Amniotic epithelial cell (primary cell): ENCODE measurements around the gene CHST13.

ENCODE experiments used
- DNase-seq: peaks from one replicate; pipeline ENCODE4 v3.0.0-alpha.2; 2010; ENCODE audit warnings: low read depth

CHST13 gene

GRCh38 chr3:126540951-126541627, 17.1 kb downstream of the CHST13 start:
- DNase-seq = no peak

GRCh38 chr3:126541628-126542339, 17.8 kb downstream of the CHST13 start:
- no peak for DNase-seq

- no peak for DNase-seq
Observed at GRCh38 chr3:126542340-126543241, 18.6 kb downstream of the CHST13 start.

DNA sequence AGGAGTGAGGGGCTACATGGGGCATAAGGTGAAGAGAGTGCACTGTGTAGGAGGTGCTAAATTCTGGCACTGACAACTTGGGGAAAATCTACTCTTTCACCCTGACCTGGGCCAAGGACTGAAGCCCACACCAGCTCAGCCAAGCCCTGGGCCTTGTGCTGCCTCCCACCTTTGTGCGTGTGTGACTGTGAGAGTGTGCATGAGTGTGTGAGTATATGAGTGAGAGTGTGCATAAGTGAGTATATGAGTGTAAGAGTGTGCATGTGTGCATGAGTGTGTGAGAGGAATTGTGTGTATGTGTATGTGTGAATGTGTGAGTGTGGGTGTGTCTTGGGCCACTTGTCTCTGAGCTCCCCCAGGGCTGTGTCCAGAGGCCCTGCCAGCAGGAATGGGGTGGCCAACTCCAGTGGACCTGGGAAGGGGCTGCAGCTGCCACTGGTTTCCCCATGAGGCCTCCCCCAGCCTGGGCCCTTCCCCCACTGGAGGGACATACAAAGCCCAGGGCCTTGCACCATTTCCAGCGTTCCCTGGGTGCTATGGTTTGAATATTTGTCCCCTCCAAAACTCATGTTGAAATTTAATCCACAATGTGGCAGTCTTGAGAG, 19.6 kb downstream of the CHST13 start:
- DNase-seq = no peak

DNA sequence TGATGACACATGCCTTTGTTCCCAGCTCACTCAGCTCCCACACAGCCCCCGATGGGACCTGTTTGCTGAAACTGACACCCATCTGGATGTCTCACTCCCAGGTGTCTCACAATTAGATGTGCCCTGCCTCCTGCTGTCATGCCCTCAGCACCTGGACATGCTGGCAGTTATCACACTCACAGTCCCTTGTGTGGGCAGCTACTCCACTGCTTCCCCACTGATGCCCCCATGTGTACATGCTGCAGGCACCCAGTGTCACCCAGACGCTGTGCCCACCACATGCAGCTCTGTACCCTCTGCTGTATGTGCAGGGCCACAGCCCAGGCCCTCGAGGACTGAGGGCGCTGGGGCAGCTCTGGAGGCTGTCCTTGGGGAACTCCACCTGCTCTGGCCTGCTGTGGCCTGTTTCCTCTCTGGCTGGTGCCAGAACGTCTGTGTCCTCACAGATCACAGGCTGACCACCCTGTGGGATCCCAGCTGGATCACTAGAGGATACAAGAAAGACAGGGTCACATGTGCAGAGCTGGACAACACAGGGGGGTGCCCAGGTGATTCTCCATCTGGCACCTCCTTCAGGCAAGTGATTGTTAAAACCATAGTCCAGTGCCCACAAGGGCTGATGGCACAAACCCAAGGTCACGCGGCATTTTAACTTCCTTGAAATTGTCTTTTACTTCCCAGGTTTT, 20.8 kb downstream of the CHST13 start:
- DNase-seq = no peak

GRCh38 chr3:126545544-126545943, 21.6 kb downstream of the CHST13 start:
- no peak for DNase-seq

DNA sequence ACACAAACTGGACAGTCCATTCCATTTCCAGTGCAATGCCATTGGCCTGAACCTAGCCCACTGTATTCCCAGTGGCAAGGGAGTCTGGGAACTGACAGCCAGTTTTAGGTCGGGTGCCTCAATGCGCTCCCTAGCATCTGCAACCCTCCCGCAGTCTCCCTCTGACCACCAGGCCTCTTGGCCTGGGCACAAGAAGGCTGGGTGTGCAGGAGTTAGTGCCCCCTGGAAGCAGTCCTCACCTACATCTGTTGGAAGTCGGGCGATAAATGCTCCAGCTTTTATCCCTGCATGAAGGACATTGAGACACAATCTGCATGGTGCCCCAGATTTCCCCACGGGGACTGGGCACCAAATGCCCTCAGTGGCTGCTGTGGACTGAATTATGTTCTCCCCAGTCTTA, 22.1 kb downstream of the CHST13 start:
- no peak for DNase-seq

DNA sequence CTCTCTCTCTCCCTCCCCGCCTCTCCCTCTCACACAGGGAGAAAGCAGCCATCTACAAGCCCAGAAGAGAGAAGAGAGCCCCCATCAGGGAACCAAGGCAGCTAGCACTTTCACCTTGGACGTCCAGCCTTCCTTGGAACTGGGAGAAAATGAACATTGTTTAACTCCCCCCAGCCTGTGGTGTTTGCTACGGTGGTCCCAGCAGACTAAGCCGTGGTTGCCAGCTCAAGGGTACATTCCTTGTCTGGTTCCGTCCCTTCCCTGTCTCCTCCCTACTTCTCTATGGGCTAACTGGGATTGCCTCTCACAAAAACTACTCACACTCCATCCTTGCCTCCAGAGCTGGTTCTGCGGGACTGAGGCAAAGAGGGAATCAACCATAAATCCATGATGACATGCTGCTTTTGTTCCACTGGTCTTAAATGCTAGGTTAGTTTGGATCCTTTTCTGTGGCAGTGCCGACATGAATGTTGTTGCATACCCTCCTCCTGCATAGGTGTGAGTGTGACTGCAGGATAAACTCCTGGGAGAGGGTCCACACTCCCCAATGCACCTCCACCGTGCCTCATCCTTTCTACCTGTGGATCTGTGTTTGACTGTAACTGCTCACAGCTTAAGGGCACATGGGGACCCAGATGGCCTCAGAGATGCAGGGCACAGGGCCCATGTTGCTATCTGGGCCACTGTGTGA, 22.7 kb downstream of the CHST13 start:
- no peak for DNase-seq

DNA sequence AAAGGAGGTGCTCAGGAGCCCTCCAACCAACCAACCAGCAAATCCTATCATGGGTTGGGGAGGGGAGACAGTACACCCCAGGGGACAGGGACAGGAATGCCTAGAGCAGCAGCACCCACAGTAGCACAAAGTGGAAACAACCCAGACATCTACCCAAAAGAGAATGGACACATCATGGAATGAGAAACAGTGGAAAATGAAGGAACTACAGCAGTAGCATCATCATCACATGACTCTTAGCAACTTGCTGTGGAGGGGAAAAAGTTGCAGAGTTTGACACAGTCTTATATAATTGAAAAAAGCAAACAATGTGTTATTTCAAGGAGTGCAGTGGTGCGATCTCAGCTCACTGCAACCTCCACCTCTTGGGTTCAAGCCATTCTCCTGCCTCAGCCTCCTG, 23.8 kb downstream of the CHST13 start:
- DNase-seq = no peak

- DNase-seq = peak; percentile 7
Observed at GRCh38 chr3:126548556-126549466, 24.9 kb downstream of the CHST13 start.

DNA sequence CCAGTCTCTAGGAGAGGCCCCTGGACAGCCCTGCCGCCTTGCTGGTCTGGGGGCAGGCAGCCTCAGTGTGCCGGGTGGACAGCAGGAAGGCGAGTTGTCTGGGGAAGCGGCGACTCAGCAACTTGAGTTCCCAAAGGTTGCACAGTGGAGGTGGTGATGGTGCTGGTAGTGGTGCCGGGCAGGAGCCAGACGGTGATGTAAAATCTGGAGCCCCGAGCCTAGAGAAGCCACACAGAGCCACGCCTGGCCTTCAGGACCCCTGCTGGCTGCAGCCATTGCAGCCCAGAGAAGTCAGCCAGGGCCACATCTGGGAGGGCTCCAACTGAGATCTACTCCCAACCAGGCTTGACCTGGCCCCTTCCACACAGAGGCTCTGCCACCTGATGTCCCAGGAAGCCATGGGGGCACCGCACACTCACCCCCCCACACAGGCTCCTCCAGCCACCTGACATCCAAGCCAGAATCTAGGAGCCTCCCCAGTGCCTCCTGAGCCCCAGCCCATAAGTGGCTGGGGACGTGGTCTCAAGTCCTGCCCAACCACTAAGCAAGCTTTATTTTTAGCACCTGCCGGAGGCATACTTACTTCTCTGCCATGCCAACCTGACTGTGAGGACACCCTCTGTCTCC, 26.0 kb downstream of the CHST13 start:
- no peak for DNase-seq

GRCh38 chr3:126550488-126551051, 26.6 kb downstream of the CHST13 start:
- DNase-seq = no peak

GRCh38 chr3:126551121-126551838, 27.3 kb downstream of the CHST13 start:
- DNase-seq = no peak

DNA sequence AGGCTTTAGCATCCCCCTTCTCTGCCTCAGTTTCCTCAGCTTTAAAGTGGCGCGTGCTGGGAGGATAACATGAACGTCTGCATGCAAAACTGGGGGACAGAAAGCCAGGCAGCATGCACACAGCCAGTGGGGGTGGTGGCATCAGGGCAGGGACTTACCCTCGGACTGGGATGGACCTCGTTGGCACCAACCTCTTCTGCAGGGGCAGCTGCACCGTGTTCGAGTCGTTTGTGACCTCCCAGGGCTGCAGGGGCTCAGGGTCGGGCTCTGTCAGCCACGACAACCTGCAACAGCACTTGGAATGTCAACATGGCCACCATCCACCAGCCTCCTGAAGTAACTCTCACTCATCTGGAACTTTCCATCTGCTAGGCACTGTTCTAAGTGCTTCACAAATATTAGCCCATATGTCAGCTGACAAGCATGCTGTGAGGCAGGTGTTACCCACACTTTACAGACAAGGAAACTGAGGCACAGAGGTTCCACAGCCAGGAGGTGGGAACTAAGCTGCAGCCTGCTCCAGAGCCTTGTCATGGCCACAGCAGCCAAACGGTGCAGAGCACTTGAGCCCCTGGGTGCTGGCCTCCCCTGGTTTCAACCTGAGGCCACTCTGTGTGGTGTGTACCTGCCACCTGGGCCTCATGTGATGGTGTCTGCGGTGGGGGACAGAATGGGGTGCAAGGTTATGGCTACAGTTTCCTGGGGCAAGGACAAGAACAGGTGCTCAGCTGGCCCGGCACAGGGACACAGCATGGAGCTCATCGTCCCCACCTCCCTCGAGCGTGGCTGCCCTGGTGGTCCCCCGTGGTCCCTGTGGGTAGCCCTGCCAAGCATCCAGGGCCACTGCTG, 28.1 kb downstream of the CHST13 start:
- DNase-seq = no peak

DNA sequence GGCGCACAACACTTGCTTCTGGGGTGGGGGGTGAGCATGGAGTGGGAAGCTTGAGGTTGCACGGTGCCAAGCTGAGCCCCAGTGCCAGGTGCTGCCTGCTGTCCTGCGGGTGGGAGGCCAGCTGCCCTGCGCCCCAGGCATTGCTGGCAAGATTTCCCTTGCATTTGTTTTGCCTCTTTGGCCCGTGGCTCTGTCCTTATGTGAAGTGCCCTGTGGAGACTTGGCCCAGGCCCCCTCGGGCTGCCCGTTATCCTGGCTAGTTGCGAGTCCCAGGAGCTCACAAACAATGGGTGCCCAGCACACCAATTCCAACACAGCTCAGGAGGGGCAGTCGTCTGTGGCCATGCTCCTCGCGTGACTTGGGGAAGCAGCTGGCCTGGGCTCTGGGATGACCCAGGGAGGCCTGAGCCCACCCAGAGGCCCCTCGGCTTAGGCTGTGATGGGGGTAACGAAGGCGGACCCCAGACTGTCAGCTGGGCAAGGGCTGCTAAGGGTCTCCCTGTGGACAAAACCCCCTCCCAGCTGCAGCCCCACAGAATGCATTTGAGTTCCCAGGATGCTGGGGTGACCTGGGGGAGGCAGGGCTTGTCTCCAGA, 28.8 kb downstream of the CHST13 start:
- DNase-seq = no peak

DNA sequence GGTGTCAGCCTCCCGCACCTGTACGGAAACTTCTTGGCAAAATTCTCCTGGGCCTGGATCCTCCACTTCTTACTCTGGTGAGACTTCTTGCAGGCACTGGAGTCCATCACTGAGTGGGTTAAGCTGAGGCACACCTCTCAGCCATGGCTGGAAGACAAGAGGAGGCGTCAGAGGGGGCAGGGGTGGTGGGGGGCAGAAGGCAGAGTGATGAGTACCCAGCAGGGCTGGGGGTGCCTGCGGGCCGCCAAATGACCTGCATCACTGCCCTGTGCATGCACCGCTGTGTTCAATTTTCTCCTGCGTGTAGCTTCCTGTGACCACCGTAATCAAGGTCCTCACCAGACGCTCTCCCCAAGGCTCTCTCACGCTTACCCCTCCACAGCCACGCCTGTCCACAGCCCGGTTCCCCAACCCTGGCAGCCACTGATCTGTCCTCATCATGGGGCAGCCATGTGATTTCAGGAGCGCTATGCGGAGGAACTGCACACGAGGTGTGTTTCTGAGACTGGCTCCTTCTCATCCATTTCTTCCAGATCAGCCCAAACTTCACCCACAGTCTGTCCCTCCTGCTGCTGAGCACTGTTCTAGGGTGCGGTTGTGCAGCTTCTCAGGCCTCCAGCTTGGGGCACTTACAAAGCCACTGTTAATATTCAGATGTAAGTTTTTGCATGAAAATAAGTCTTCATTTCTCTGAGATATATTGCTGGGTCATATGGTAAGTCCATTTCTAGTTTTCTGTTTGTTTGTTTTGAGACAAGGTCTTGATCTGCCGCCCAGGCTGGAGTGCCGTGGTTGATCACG, 29.5 kb downstream of the CHST13 start:
- no peak for DNase-seq
